Suprapubic skin (tissue), 4 donors: ENCODE measurements around the gene P2RY8. TPM values are rescaled to one million over a fixed set of nuclear protein-coding genes. Genes with fewer than 3 reads are reported as not detected.
"Not testable (repeated sequence)": the region's sequence is repeated elsewhere in the genome, so short reads cannot be mapped to it uniquely, and the experiment has no call there.

Experiments
- DNase-seq, 2 donors: peaks; one replicate each; pipeline ENCODE4 v3.0.0-alpha.2; 2019; ENCODE audit warnings: low spot score in 2 of 2
- H3K27ac ChIP-seq: fragments of 200-600 bp; sonication (generic); one replicate; pipeline ENCODE4 v1.5.1; 2019
- H3K27me3 ChIP-seq: fragments of 200-600 bp; sonication (generic); one replicate; pipeline ENCODE4 v1.5.1; 2019
- H3K36me3 ChIP-seq: fragments of 200-600 bp; sonication (generic); one replicate; pipeline ENCODE4 v1.5.1; 2019
- H3K4me1 ChIP-seq: fragments of 200-600 bp; sonication (generic); one replicate; pipeline ENCODE4 v1.5.1; 2019
- H3K4me3 ChIP-seq: fragments of 200-600 bp; sonication (generic); one replicate; pipeline ENCODE4 v1.5.1; 2019; ENCODE audit warnings: mild to moderate bottlenecking
- H3K9me3 ChIP-seq: fragments of 200-600 bp; sonication (generic); one replicate; pipeline ENCODE4 v1.5.1; 2019
- EP300 ChIP-seq: sonication (generic); formaldehyde crosslinking; IDR thresholded peaks from one replicate; pipeline ENCODE4 v1.6.1; 2017; ENCODE audit warnings: antibody characterized with exemption
- POLR2A ChIP-seq, 2 donors: fragments of 450-650 bp; IDR thresholded peaks; one replicate each; pipeline ENCODE4 v1.6.1; 2017; ENCODE audit warnings: antibody characterized with exemption in 2 of 2, mild to moderate bottlenecking in 2 of 2, moderate library complexity in 2 of 2
- POLR2AphosphoS5 ChIP-seq, 3 donors: sonication (generic); formaldehyde crosslinking; IDR thresholded peaks; one replicate each; pipeline ENCODE4 v1.6.1; 2017; ENCODE audit warnings: antibody characterized with exemption in 3 of 3
- WGBS: methylation state at CpG from one replicate; pipeline ENCODE4 v1.1.5; 2018; 5-methylcytosine and 5-hydroxymethylcytosine counted together
- total RNA-seq, 4 donors: library from RNA; depleted of rRNA; stranded (reverse); fragments of >200 nt; gene quantifications; one replicate each; pipeline ENCODE4 v1.1.0, GENCODE V29; 2016
- TF ChIP-seq, protein P1 (sequence below), 2 donors: fragments of 200-600 bp in 1 of 2; fragments of 450-650 bp in 1 of 2; sonication (generic) in 1 of 2; IDR thresholded peaks; one replicate each; pipeline ENCODE4 v1.5.1; 2016 to 2019; ENCODE audit warnings: antibody characterized with exemption in 2 of 2, mild to moderate bottlenecking in 1 of 2, moderate library complexity in 1 of 2

P2RY8 gene
- total RNA-seq, 4 donors from 2014 or later: 0.25 TPM; not detected in 3

DNA sequence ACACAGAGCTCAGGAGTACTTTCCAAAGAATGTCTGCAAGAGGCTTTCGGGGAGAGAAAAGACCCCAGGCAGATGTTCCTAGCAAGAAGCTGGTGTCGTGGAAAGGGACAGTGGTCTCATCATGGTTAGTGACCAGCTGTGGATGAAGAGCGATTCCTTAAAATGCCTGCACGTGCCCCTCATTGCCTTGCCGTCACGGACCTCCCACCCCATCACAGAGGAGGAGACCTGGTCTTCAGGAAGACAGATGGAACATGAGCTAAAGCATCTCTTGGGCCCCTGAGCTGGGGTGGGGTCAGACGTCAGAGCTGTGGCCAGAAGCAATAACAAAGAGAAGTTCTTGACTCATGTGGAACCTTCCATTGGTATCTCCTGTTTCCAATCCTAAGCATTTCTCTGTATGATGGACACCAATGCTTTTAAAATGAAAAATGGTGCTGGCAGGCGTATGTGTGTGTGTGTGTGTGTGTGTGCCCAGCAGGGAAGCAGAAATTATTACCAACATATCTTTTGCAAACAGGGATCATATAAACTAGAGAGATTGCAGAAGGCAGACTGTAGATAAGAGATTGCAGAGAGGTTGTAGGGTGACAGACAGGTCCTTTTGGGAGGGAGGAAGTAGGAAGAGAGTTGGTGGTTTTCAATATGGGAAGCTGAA, 59.1 kb downstream of the P2RY8 start:
- Histone ChIP-seq H3K9me3 (no peaks in the 10 kb centered on the region), H3K4me3 (no peak overlapping the region), H3K27ac (no peak overlapping the region), H3K4me1 (peaks cover 11% of the 10 kb centered on the region), H3K36me3 (no peaks in the 10 kb centered on the region), H3K27me3 (no peaks in the 10 kb centered on the region)
- TF ChIP-seq, protein P1, sequence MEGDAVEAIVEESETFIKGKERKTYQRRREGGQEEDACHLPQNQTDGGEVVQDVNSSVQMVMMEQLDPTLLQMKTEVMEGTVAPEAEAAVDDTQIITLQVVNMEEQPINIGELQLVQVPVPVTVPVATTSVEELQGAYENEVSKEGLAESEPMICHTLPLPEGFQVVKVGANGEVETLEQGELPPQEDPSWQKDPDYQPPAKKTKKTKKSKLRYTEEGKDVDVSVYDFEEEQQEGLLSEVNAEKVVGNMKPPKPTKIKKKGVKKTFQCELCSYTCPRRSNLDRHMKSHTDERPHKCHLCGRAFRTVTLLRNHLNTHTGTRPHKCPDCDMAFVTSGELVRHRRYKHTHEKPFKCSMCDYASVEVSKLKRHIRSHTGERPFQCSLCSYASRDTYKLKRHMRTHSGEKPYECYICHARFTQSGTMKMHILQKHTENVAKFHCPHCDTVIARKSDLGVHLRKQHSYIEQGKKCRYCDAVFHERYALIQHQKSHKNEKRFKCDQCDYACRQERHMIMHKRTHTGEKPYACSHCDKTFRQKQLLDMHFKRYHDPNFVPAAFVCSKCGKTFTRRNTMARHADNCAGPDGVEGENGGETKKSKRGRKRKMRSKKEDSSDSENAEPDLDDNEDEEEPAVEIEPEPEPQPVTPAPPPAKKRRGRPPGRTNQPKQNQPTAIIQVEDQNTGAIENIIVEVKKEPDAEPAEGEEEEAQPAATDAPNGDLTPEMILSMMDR (IDR thresholded peaks at IDR 0.05): no peak
- no peak for TF ChIP-seq POLR2A (IDR thresholded peaks at IDR 0.05)
- no peak for TF ChIP-seq EP300
- DNase-seq: peak in 1 of 2 donors; percentile 17
- WGBS: 82% methylated on average over 8 of the region's 8 CpGs

DNA sequence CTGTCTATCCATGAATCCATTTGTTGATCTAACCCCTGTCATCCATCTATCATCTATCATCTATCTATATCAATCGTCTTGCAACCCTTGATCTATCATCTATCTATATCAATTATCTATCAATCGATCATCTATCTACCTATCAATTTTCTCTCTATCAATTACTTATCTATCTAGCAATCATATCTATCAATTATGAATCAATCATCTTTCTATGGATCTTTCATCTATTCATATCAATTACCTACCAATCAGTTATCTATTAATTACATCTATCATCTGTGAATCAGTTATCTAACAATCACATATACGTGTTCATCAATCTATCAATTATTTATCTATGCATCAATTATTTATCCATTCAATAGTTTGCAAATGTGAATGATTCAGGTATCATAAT, 59.8 kb downstream of the P2RY8 start:
- 90% methylated on average over 3 of the region's 3 CpGs for WGBS
- Histone ChIP-seq H3K4me3 (no peak overlapping the region), H3K27ac (no peak overlapping the region)

DNA sequence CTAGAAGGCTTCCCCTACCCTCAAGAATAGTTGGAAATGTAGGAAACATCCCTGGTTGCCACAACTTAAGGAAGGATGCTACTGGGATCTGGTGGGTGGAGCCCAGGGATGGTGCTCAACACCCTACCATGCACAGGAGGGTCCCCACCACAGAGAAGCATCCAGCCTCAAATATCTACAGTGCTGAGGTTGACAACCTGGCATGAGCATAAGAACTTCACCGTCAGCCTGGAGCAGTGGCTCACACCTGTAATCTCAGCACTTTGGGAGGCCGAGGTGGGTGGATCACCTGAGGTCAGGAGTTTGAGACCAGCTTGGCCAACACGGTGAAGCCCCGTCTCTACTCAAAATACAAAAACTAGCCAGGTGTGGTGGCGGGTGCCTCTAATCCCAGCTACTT, 60.3 kb downstream of the P2RY8 start:
- no peaks in the 10 kb centered on the region for H3K27me3 ChIP-seq
- no peak for DNase-seq
- no peak for TF ChIP-seq POLR2A (IDR thresholded peaks at IDR 0.05)
- TF ChIP-seq POLR2AphosphoS5 (IDR thresholded peaks at IDR 0.05): no peak
- H3K36me3 ChIP-seq: no peaks in the 10 kb centered on the region
- H3K9me3 ChIP-seq: no peaks in the 10 kb centered on the region
- no peak overlapping the region for H3K4me3 ChIP-seq
- peaks cover 7% of the 10 kb centered on the region for H3K4me1 ChIP-seq
- H3K27ac ChIP-seq: no peak overlapping the region
- 96% methylated on average over 5 of the region's 5 CpGs for WGBS

More for the DNA sequence above, 59.8 kb downstream of the P2RY8 start:
- no peaks in the 10 kb centered on the region for H3K9me3 ChIP-seq
- TF ChIP-seq POLR2A (IDR thresholded peaks at IDR 0.05) (no peak), EP300 (no peak), POLR2AphosphoS5 (IDR thresholded peaks at IDR 0.05) (no peak)
- TF ChIP-seq, protein P1 (IDR thresholded peaks at IDR 0.05): no peak
- H3K27me3 ChIP-seq: no peaks in the 10 kb centered on the region
- peaks cover 11% of the 10 kb centered on the region for H3K4me1 ChIP-seq
- no peaks in the 10 kb centered on the region for H3K36me3 ChIP-seq
- no peak for DNase-seq

DNA sequence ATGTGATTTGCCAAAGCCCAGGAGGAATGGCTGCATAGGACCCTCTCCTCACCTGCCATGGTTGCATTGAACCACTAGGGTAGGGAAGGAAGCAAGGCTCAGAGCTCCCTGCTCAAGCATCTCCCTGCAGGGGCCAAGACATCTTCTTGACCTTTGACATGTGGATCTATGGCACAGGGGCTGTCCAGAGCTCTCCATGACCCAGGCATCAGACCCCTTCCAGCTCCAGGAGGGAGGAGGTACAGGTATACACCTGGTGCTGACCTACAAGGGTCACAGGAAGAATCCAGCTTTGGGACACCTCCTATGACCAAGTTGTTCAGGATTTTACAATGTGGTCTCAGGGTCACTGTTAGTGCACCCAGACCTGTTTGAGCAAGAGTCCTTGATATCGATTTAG, 61.1 kb downstream of the P2RY8 start:
- Histone ChIP-seq H3K36me3 (no peaks in the 10 kb centered on the region), H3K4me3 (no peak overlapping the region), H3K27me3 (peaks cover 3% of the 10 kb centered on the region), H3K9me3 (no peaks in the 10 kb centered on the region), H3K4me1 (no peaks in the 10 kb centered on the region), H3K27ac (no peak overlapping the region)
- TF ChIP-seq POLR2AphosphoS5 (IDR thresholded peaks at IDR 0.05) (no peak), EP300 (no peak), POLR2A (IDR thresholded peaks at IDR 0.05) (no peak)
- TF ChIP-seq, protein P1 (IDR thresholded peaks at IDR 0.05): no peak
- no peak for DNase-seq
- WGBS: 100% methylated on average over 1 of the region's 1 CpG

DNA sequence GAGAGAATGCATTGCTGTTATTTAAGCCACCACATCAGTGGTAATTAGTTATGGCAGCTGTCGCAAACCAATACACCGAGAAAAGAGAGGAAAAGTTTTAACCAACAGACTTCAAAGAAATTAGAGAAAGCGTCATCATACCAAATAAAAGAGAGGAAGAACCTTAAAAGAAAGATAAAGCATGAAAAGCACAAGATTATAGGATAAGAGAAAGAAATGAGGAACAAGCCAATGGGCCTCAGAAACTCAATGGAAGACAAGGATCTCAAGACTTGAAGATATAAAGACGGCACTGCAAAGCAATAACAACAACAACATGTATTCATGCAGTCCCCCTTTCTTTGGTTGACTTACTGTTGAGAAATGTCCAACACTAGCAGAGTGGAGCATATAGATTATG, 61.5 kb downstream of the P2RY8 start:
- H3K27me3 ChIP-seq: peaks cover 3% of the 10 kb centered on the region
- H3K9me3 ChIP-seq: no peaks in the 10 kb centered on the region
- DNase-seq: no peak
- H3K4me3 ChIP-seq: no peak overlapping the region
- no peaks in the 10 kb centered on the region for H3K4me1 ChIP-seq
- TF ChIP-seq POLR2AphosphoS5 (IDR thresholded peaks at IDR 0.05): no peak
- TF ChIP-seq EP300: no peak
- TF ChIP-seq, protein P1 (IDR thresholded peaks at IDR 0.05): no peak
- TF ChIP-seq POLR2A (IDR thresholded peaks at IDR 0.05): no peak
- no peaks in the 10 kb centered on the region for H3K36me3 ChIP-seq
- H3K27ac ChIP-seq: no peak overlapping the region
- WGBS: 82% methylated on average over 4 of the region's 4 CpGs

DNA sequence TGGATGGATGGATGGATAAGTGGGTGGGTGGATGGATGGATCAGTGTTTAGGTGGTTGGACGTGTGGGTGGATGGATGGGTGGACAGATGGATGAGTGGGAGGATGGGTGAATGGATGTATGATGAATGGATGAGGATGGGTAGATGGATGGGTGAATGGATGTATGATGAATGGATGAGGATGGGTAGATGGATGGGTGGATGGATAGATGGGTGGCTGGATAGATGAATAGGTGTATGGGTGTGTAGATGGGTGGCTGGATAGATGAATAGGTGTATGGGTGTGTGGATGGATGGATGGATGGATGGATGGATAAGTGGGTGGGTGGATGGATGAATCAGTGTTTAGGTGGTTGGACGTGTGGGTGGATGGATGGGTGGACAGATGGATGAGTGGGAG, 62.4 kb downstream of the P2RY8 start:
- 77% methylated on average over 2 of the region's 2 CpGs for WGBS
- H3K36me3 ChIP-seq, H3K27me3 ChIP-seq, H3K9me3 ChIP-seq, H3K4me3 ChIP-seq, H3K27ac ChIP-seq, H3K4me1 ChIP-seq, DNase-seq: not testable (repeated sequence)
